Kidney epithelial cell (primary cell): ENCODE data around the gene ALDH16A1. TPM values are rescaled to one million over a fixed set of nuclear protein-coding genes. Genes with fewer than 3 reads are reported as not detected.

Experiments
- DNase-seq: peaks from one replicate; pipeline ENCODE4 v3.0.0-alpha.2; 2010; ENCODE audit warnings: low read depth
- H3K27me3 ChIP-seq: 2 replicates; pipeline ENCODE4 v1.6.0; 2011; ENCODE audit warnings: low read length; ENCODE audit not compliant: control insufficient read depth, insufficient read depth
- H3K36me3 ChIP-seq: 2 replicates; pipeline ENCODE4 v1.5.1; 2011; ENCODE audit warnings: low read length; ENCODE audit not compliant: control insufficient read depth, insufficient read depth
- H3K4me3 ChIP-seq: 2 replicates; pipeline ENCODE4 v1.5.1; 2011; ENCODE audit warnings: low read depth, mild to moderate bottlenecking, control low read depth, low read length
- total RNA-seq: library from RNA; depleted of rRNA; stranded (reverse); fragments of >200 nt; gene quantifications from 2 replicates; pipeline ENCODE4 v1.2.3, GENCODE V29; 2015
- TF ChIP-seq, protein P1 (sequence below): IDR thresholded peaks from 2 replicates; pipeline ENCODE4 v1.5.1; 2011; ENCODE audit warnings: mild to moderate bottlenecking, moderate library complexity, low read length, control low read depth, inconsistent platforms; ENCODE audit not compliant: insufficient read depth, poor library complexity, severe bottlenecking

ALDH16A1 gene
- total RNA-seq, 1 donor from 2014 or later, result 32.9 TPM

DNA sequence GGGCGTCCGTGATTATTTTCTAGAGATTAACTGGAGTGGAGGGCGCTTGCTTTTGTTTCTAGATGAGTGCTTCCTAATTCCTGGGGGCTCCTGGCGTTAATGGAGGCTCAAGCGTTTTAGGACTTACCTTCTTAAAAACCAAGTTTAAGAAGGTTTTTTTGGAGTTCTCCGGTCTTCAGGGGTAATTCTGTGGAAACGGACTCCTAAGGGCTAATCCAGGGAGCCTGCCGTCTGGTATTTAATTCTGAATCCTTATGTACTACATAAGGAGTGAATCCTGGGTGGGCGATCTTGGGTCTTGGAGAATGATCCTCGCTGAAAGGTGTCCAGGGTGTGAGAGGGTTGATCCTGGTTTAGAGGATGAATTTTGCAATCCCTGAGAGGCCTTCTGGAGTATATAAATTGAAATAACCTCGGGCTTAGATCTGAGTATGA lies 43.6 kb downstream of the ALDH16A1 start:
- no peaks in the 10 kb centered on the region for H3K27me3 ChIP-seq
- peak overlapping the region; percentile 71 for H3K4me3 ChIP-seq
- TF ChIP-seq, protein P1, sequence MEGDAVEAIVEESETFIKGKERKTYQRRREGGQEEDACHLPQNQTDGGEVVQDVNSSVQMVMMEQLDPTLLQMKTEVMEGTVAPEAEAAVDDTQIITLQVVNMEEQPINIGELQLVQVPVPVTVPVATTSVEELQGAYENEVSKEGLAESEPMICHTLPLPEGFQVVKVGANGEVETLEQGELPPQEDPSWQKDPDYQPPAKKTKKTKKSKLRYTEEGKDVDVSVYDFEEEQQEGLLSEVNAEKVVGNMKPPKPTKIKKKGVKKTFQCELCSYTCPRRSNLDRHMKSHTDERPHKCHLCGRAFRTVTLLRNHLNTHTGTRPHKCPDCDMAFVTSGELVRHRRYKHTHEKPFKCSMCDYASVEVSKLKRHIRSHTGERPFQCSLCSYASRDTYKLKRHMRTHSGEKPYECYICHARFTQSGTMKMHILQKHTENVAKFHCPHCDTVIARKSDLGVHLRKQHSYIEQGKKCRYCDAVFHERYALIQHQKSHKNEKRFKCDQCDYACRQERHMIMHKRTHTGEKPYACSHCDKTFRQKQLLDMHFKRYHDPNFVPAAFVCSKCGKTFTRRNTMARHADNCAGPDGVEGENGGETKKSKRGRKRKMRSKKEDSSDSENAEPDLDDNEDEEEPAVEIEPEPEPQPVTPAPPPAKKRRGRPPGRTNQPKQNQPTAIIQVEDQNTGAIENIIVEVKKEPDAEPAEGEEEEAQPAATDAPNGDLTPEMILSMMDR, result no peak
- peaks cover 2% of the 10 kb centered on the region for H3K36me3 ChIP-seq
- no peak for DNase-seq

DNA sequence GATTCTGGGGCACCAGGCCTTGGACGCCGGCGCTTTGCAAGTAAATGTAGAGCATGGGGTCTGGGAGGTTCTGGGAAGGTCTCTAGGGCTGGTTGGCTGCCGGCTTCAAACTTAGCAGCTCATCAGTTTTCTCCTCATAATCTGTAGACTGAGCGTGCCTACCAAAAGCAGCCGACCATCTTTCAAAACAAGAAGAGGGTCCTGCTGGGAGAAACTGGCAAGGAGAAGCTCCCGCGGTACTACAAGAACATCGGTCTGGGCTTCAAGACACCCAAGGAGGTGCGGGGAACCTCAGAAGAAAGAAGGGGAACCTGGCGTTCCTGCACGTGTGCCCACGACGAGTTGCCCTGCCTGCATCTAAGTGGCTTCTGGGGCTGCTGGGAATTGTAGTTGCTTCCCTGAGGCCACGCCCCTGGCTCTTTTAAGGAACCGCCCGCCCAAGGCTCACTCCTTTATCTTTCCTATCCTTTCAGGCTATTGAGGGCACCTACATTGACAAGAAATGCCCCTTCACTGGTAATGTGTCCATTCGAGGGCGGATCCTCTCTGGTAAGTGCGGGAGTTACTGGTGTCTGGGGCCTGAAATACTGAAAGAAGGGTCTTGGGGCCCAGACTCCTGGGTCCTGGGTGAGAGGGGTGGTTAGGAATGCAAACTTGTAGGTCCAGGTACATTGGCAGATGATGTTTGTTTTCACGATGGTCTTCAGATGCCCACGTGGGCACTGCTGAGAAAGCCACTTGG lies 44.2 kb downstream of the ALDH16A1 start:
- Histone ChIP-seq H3K27me3 (no peaks in the 10 kb centered on the region), H3K36me3 (peaks cover 2% of the 10 kb centered on the region), H3K4me3 (peak overlapping the region; percentile 71)
- TF ChIP-seq, protein P1, result no peak
- DNase-seq, result no peak

DNA sequence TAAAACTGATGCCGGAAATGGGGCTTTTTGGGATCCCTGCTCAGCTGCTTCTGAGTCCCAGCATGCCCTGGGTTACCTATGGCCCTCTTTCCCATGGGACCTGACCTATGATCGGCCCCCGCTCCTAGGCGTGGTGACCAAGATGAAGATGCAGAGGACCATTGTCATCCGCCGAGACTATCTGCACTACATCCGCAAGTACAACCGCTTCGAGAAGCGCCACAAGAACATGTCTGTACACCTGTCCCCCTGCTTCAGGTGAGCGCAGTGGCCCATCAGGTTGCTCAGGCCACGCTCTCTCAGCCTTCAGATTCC lies 44.7 kb downstream of the ALDH16A1 start:
- Histone ChIP-seq H3K4me3 (no peak overlapping the region), H3K27me3 (no peaks in the 10 kb centered on the region), H3K36me3 (peaks cover 2% of the 10 kb centered on the region)
- DNase-seq, result no peak
- TF ChIP-seq, protein P1, result no peak

DNA sequence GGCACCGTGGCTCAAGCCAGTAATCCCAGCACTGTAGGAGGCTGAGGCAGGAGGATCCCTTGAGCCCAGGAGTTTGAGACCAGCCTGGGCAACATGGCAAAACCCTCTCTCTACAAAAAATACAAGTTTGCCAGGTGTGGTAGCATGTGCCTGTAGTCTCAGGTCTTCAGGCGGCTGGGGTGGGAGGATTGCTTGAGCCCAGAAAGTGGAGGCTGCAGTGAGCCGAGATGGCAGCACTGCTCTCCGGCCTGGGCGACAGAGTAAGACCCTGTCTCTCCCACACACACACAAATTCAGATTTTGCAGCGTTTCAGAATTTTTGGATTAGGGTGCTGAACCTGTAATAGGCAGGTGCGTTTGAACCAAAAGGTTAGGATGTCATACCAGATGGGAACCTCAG lies 45.5 kb downstream of the ALDH16A1 start:
- TF ChIP-seq, protein P1, result no peak
- H3K4me3 ChIP-seq, result no peak overlapping the region

DNA sequence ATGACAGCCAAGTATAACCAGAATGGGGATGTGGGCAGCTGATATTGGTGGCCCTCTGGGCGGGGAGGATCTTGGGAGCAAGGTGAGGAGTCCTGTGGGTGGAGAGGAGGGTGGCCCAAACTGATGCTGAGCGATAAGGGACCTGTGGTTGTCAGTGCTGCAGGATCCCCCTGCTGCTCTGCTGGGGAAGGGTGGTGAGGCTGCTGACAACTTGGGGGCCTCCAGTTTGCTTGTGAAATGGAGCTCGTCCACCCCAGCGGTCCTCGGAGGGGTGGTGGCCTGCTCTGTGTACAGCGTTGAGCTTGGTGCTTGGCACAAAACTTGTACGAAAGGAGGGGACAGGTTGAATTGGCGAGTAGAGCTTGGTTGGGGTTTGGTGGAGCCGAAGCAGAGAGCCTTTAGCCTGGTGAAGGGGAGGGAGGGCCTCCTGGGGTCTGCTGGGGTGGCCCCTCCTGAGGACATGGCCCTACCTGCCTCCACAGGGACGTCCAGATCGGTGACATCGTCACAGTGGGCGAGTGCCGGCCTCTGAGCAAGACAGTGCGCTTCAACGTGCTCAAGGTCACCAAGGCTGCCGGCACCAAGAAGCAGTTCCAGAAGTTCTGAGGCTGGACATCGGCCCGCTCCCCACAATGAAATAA lies 46.1 kb downstream of the ALDH16A1 start:
- no peak overlapping the region for H3K4me3 ChIP-seq
- H3K27me3 ChIP-seq, result no peaks in the 10 kb centered on the region
- peaks cover 2% of the 10 kb centered on the region for H3K36me3 ChIP-seq
- no peak for DNase-seq
- TF ChIP-seq, protein P1, result no peak

More for the DNA sequence above, 45.5 kb downstream of the ALDH16A1 start:
- no peak for DNase-seq
- Histone ChIP-seq H3K36me3 (peaks cover 2% of the 10 kb centered on the region), H3K27me3 (no peaks in the 10 kb centered on the region)
